Measurements from ENCODE around the gene PAIP1. TPM values are rescaled to one million over a fixed set of nuclear protein-coding genes. Genes with fewer than 3 reads are reported as not detected.
"Not testable (repeated sequence)": the region's sequence is repeated elsewhere in the genome, so short reads cannot be mapped to it uniquely, and the experiment has no call there.

The PAIP1 gene
- total and polyA plus RNA-seq, 2 donors = 75.2 to 104 TPM

DNA sequence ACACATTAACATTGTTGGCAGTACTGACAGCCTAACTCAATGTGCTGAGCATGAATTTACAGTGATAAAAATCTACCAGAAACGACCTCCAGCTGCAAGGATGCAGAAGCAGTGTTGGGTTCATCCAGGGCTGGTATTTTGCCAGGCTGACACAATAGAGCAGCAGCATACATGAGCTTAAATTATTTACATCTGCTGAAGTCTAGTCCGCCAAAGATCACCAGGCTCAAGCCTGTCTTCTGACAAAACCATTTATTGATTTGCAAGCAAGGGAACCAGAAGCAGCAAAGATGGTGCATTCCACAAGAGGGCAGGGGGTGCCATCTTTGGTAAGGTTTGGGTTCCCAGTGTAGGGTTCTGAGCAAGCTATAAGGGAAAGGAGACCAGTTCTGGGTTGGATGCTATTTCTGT lies 33.2 kb downstream of the PAIP1 start:
- no peak for DNase-seq (ENCODE audit: extremely low spot score)
- no peaks in the 10 kb centered on the region for H3K4me1 ChIP-seq (ENCODE audit: insufficient read depth)
- H3K4me3 ChIP-seq (ENCODE audit: low read depth, low read length) = no peak overlapping the region
- peaks cover 4% of the 10 kb centered on the region for H3K36me3 ChIP-seq (ENCODE audit: insufficient read depth)
- WGBS = 34% methylated on average over 2 of the region's 2 CpGs
- no peak overlapping the region for H3K27ac ChIP-seq (ENCODE audit: low read depth)

DNA sequence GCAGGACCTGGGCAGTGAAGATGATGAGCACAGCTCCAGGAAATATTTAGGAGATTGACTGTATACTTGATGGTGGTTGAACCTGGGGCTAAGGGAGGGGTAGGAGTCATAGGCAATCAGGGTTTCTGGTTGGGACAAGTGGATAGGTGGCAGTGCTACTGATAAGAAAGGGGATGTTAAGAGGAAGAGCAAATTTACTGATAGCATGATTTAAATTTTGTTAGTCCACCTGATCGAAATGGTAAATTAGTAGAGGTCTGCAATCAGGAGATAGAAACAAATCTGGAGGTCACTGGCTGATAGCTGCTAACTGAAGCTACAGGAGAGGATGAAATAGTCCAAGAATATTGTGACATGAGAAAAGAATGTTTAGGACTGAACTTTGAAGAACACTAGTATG lies 36.3 kb downstream of the PAIP1 start:
- Histone ChIP-seq H3K27ac (ENCODE audit: low read depth) (no peak overlapping the region), H3K4me1 (ENCODE audit: insufficient read depth) (no peaks in the 10 kb centered on the region), H3K36me3 (ENCODE audit: insufficient read depth) (peaks cover under 1% of the 10 kb centered on the region), H3K4me3 (ENCODE audit: low read depth, low read length) (no peak overlapping the region)
- no peak for DNase-seq (ENCODE audit: extremely low spot score)
- 90% methylated on average over 1 of the region's 1 CpG for WGBS

DNA sequence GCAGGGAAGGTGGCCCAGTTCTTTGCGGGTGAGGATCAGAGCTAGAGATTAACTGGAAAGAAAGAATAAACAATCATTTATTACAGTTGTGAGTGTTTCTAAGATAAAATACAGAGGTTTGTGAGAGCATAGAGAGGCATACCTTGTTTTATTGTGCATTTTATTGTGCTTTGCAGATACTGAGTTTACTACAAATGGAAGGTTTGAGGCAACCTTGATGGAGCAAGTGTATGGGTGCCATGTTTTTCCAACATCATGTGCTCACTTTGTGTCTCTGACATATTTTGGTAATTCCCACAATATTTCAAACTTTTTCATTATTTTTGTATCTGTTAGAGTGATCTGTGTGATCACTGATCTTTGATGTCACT lies 41.2 kb downstream of the PAIP1 start:
- Histone ChIP-seq H3K4me3 (ENCODE audit: low read depth, low read length) (peak overlapping the region; percentile 59), H3K4me1 (ENCODE audit: insufficient read depth) (no peaks in the 10 kb centered on the region), H3K36me3 (ENCODE audit: insufficient read depth) (no peaks in the 10 kb centered on the region), H3K27ac (ENCODE audit: low read depth) (no peak overlapping the region)
- 10% methylated on average over 1 of the region's 1 CpG for WGBS
- DNase-seq (ENCODE audit: extremely low spot score) = no peak

- WGBS = under 1% methylated on average over 35 of the region's 35 CpGs
- Histone ChIP-seq H3K4me1 (ENCODE audit: insufficient read depth) (no peaks in the 10 kb centered on the region), H3K27ac (ENCODE audit: low read depth) (peak within 1 kb of the TSS; percentile 86), H3K4me3 (ENCODE audit: low read depth, low read length) (peak within 1 kb of the TSS; percentile 59), H3K36me3 (ENCODE audit: insufficient read depth) (no peaks in the 10 kb centered on the region)
- DNase-seq (ENCODE audit: extremely low spot score) = peak; percentile 93
These were observed 41.8 kb downstream of the PAIP1 start, which contains the start of gene C5orf34 for GRCh38 chr5:43514816-43515677. Gene C5orf34 (minus strand): TSS chr5:43515148. CDS start chr5:43509339, 5,809 bp downstream.

DNA sequence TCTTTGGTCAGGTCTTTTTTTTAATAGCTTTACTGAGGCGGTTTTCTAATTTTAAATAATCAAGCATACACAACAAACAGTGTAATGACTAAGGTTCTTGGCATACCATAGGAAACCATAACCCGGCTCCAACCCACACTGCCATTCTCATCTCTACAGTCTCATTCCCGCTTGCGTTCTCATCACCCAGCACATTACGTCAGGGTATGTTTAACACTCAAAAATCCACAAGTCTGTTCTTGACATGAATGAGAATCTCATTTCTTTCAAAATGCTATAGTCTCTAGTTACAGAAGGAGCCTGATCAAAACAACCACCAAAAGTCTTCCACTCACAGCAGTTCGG lies 42.4 kb downstream of the PAIP1 start:
- Histone ChIP-seq H3K27ac (ENCODE audit: low read depth) (peak overlapping the region; percentile 40), H3K36me3 (ENCODE audit: insufficient read depth) (no peaks in the 10 kb centered on the region), H3K4me3 (ENCODE audit: low read depth, low read length) (peak overlapping the region; percentile 59), H3K4me1 (ENCODE audit: insufficient read depth) (no peaks in the 10 kb centered on the region)
- WGBS = 0% methylated on average over 6 of the region's 6 CpGs
- no peak for DNase-seq (ENCODE audit: extremely low spot score)

DNA sequence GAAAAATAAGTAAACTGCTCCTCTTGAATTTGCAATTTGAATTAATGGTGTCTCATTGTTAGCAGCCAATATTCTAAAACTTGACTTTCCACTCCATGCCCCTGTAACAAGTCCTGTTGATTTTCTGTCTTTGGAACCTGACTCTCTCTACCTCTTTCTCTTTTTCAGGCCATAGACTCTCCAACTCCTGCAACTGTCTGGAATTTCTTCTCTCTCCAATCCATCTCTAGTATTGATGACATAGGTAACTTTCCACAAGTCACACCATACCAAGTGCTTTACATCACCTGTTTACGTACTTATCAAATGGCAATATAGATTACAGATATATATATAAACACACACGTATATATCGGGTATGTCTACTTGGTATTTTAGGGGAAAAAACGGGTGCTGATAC lies 42.9 kb downstream of the PAIP1 start:
- Histone ChIP-seq H3K4me1 (ENCODE audit: insufficient read depth) (no peaks in the 10 kb centered on the region), H3K4me3 (ENCODE audit: low read depth, low read length) (peak overlapping the region; percentile 59), H3K36me3 (ENCODE audit: insufficient read depth) (no peaks in the 10 kb centered on the region), H3K27ac (ENCODE audit: low read depth) (no peak overlapping the region)
- no peak for DNase-seq (ENCODE audit: extremely low spot score)
- WGBS = 11% methylated on average over 4 of the region's 4 CpGs

- WGBS = 94% methylated on average over 35 of the region's 36 CpGs
- not testable (repeated sequence) for H3K36me3 ChIP-seq (ENCODE audit: insufficient read depth); H3K27ac ChIP-seq (ENCODE audit: low read depth); H3K4me3 ChIP-seq (ENCODE audit: low read depth, low read length); H3K4me1 ChIP-seq (ENCODE audit: insufficient read depth); DNase-seq (ENCODE audit: extremely low spot score)
These were observed 45.8 kb downstream of the PAIP1 start for GRCh38 chr5:43511062-43511461.

- H3K36me3 ChIP-seq (ENCODE audit: insufficient read depth) = no peaks in the 10 kb centered on the region
- H3K27ac ChIP-seq (ENCODE audit: low read depth) = no peak overlapping the region
These were observed 58.3 kb downstream of the PAIP1 start for GRCh38 chr5:43498581-43498980.

GRCh38 chr5:43497311-43498104 lies 59.4 kb downstream of the PAIP1 start:
- no peaks in the 10 kb centered on the region for H3K4me1 ChIP-seq (ENCODE audit: insufficient read depth)
- no peaks in the 10 kb centered on the region for H3K36me3 ChIP-seq (ENCODE audit: insufficient read depth)
- no peak overlapping the region for H3K4me3 ChIP-seq (ENCODE audit: low read depth, low read length)
- 94% methylated on average over 5 of the region's 5 CpGs for WGBS
- DNase-seq (ENCODE audit: extremely low spot score) = no peak
- no peak overlapping the region for H3K27ac ChIP-seq (ENCODE audit: low read depth)

More at GRCh38 chr5:43498581-43498980, 58.3 kb downstream of the PAIP1 start:
- H3K4me3 ChIP-seq (ENCODE audit: low read depth, low read length) = no peak overlapping the region
- no peaks in the 10 kb centered on the region for H3K4me1 ChIP-seq (ENCODE audit: insufficient read depth)
- no peak for DNase-seq (ENCODE audit: extremely low spot score)
- WGBS = 92% methylated on average over 2 of the region's 2 CpGs

DNA sequence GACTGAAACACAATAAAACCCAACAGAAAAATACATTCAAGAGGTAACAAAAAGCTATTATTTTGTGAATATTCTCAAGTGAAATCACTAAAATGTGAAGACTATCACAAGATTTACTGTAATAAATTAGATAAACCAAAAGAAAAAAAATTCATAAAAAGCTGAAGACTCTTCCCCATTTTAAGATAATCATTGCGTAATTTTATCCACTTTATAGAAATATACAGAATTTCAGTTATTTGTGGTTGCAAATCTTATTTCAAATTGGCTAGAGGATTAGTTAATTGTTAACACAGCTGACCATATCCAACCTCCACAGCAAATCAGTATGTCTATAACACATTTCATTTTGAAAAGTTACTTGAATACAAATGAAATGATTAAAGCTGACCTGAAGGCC lies 65.6 kb downstream of the PAIP1 start:
- Histone ChIP-seq H3K4me3 (ENCODE audit: low read depth, low read length) (no peak overlapping the region), H3K36me3 (ENCODE audit: insufficient read depth) (no peaks in the 10 kb centered on the region), H3K27ac (ENCODE audit: low read depth) (no peak overlapping the region), H3K4me1 (ENCODE audit: insufficient read depth) (no peaks in the 10 kb centered on the region)
- WGBS = 100% methylated on average over 1 of the region's 1 CpG
- no peak for DNase-seq (ENCODE audit: extremely low spot score)

GRCh38 chr5:43486353-43486752 lies 70.5 kb downstream of the PAIP1 start:
- peaks cover 2% of the 10 kb centered on the region for H3K4me1 ChIP-seq (ENCODE audit: insufficient read depth)
- no peak overlapping the region for H3K4me3 ChIP-seq (ENCODE audit: low read depth, low read length)
- no peak overlapping the region for H3K27ac ChIP-seq (ENCODE audit: low read depth)
- no peaks in the 10 kb centered on the region for H3K36me3 ChIP-seq (ENCODE audit: insufficient read depth)
- 90% methylated on average over 3 of the region's 3 CpGs for WGBS
- no peak for DNase-seq (ENCODE audit: extremely low spot score)

DNA sequence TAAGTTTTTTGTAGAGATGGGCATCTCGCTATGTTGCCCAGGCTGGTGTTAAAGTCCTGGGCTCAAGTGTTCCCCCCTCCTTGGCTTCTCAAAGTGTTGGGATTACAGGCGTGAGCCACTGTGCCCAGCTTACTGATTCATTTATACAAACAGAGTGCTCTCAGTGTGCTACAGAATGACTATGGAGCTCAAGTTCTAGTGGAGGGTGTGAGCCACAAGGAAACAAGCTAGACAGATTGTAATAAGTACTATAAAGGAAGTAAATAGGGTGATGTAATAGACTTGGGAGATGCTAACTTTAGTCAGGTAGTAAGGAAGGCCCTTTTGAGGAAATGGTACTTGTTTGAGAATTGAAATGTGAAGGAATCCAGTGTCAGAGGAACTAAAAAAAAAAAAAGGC lies 71.5 kb downstream of the PAIP1 start:
- 95% methylated on average over 2 of the region's 2 CpGs for WGBS
- Histone ChIP-seq H3K27ac (ENCODE audit: low read depth) (no peak overlapping the region), H3K4me1 (ENCODE audit: insufficient read depth) (peaks cover 2% of the 10 kb centered on the region), H3K4me3 (ENCODE audit: low read depth, low read length) (no peak overlapping the region), H3K36me3 (ENCODE audit: insufficient read depth) (no peaks in the 10 kb centered on the region)
- no peak for DNase-seq (ENCODE audit: extremely low spot score)

GRCh38 chr5:43484106-43484849 lies 72.6 kb downstream of the PAIP1 start:
- 3% methylated on average over 32 of the region's 32 CpGs for WGBS
- H3K27ac ChIP-seq (ENCODE audit: low read depth) = peak overlapping the region; percentile 95

More at GRCh38 chr5:43484106-43484849, 72.6 kb downstream of the PAIP1 start:
- DNase-seq (ENCODE audit: extremely low spot score) = peak; percentile 67
- H3K36me3 ChIP-seq (ENCODE audit: insufficient read depth) = no peaks in the 10 kb centered on the region
- H3K4me3 ChIP-seq (ENCODE audit: low read depth, low read length) = peak overlapping the region; percentile 72
- peaks cover 2% of the 10 kb centered on the region for H3K4me1 ChIP-seq (ENCODE audit: insufficient read depth)
